Right atrium auricular region (tissue), 2 donors: ENCODE data around the gene MRPL41. TPM values are rescaled to one million over a fixed set of nuclear protein-coding genes. Genes with fewer than 3 reads are reported as not detected.
A peak's percentile ranks its signal among the peaks of the same experiment; 100 is the strongest.

ENCODE experiments used
- DNase-seq: peaks from one replicate; pipeline ENCODE4 v3.0.0-alpha.2; 2019; ENCODE audit warnings: low spot score
- H3K27ac ChIP-seq, 2 donors: fragments of 200-600 bp; sonication (generic); 1 replicate in 1 of 2; 2 replicates in 1 of 2; pipeline ENCODE4 v1.5.1; 2016 to 2019
- H3K27me3 ChIP-seq, 2 donors: fragments of 200-600 bp; sonication (generic); one replicate each; pipeline versions ENCODE4 v1.5.1 to v1.6.0; 2017 to 2019
- H3K36me3 ChIP-seq: fragments of 200-600 bp; sonication (generic); one replicate; pipeline ENCODE4 v1.5.1; 2016
- H3K4me1 ChIP-seq, 2 donors: fragments of 200-600 bp; sonication (generic); one replicate each; pipeline versions ENCODE4 v1.5.1 to v1.6.0; 2017 to 2019
- H3K4me3 ChIP-seq, 2 donors: fragments of 200-600 bp; sonication (generic); 1 replicate in 1 of 2; 2 replicates in 1 of 2; pipeline ENCODE4 v1.5.1; 2017 to 2019; ENCODE audit warnings: mild to moderate bottlenecking in 1 of 2, moderate library complexity in 1 of 2
- H3K9me3 ChIP-seq, 2 donors: fragments of 200-600 bp; sonication (generic); one replicate each; pipeline ENCODE4 v1.5.1; 2019
- total RNA-seq, 2 donors: library from RNA; depleted of rRNA; stranded (reverse); fragments of >200 nt; gene quantifications; one replicate each; pipeline ENCODE4 v1.1.0, GENCODE V29; 2016
- TF ChIP-seq, protein P1 (sequence below), 2 donors: fragments of 200-600 bp; sonication (generic); IDR thresholded peaks; one replicate each; pipeline ENCODE4 v1.5.1; 2019; ENCODE audit warnings: antibody characterized with exemption in 2 of 2

MRPL41 gene
- total RNA-seq, 2 donors from 2014 or later: 172 to 238 TPM

DNA sequence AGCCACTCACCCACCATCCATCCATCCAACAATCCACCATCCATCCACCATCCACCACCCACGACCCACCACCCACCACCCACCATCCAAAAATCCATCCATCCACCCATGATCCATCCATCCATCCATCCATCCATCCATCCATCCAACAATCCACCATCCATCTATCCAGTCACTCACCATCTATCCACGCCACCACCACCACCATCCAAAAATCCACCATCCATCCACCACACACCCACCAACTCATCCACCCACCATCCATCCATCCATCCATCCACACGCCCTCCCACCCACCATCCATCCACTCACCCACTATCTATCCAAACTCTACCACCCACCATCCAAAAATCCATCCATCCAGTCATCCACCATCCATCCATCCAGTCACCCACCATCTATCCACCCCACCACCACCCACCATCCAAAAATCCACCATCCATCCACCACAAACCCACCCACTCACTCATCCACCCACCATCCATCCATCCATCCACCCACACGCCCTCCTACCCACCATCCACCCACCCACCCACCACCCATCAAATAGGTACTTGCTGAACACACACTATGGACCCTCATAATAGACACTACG, 18.0 kb downstream of the MRPL41 start:
- H3K9me3 ChIP-seq: no peaks in the 10 kb centered on the region
- no peak overlapping the region for H3K4me3 ChIP-seq
- TF ChIP-seq, protein P1, sequence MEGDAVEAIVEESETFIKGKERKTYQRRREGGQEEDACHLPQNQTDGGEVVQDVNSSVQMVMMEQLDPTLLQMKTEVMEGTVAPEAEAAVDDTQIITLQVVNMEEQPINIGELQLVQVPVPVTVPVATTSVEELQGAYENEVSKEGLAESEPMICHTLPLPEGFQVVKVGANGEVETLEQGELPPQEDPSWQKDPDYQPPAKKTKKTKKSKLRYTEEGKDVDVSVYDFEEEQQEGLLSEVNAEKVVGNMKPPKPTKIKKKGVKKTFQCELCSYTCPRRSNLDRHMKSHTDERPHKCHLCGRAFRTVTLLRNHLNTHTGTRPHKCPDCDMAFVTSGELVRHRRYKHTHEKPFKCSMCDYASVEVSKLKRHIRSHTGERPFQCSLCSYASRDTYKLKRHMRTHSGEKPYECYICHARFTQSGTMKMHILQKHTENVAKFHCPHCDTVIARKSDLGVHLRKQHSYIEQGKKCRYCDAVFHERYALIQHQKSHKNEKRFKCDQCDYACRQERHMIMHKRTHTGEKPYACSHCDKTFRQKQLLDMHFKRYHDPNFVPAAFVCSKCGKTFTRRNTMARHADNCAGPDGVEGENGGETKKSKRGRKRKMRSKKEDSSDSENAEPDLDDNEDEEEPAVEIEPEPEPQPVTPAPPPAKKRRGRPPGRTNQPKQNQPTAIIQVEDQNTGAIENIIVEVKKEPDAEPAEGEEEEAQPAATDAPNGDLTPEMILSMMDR (IDR thresholded peaks at IDR 0.05): no peak
- no peaks in the 10 kb centered on the region for H3K27me3 ChIP-seq
- DNase-seq: no peak
- H3K4me1 ChIP-seq: peaks cover 0 to 8% of the 10 kb centered on the region in 2 donors
- H3K36me3 ChIP-seq: peaks cover 27% of the 10 kb centered on the region
- H3K27ac ChIP-seq: no peak overlapping the region

- Histone ChIP-seq H3K4me1 (peaks cover 0 to 17% of the 10 kb centered on the region in 2 donors), H3K27ac (no peak overlapping the region), H3K36me3 (peaks cover 24% of the 10 kb centered on the region), H3K27me3 (no peaks in the 10 kb centered on the region), H3K4me3 (no peak overlapping the region), H3K9me3 (no peaks in the 10 kb centered on the region)
- no peak for DNase-seq
- TF ChIP-seq, protein P1 (IDR thresholded peaks at IDR 0.05): no peak
These were observed 18.9 kb downstream of the MRPL41 start for GRCh38 chr9:137570566-137570965.

DNA sequence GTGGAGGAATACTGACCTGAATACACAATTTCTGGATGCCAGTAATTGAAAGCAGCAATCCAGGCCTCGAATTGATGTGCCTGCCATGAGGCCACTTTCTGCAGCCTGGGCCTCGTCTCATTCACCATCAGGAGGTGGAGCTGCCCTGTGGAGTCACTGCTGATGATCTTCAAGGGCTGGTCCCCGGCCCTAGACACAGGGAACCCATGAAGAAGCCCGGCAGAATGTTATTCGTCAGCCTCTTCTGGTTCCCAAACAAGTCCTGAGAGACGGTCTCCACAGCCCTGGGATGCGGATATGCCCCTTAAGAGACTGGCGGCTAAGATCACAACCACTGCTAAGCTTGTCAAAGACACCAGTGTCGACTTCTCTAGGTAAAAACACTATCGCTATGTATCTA, 22.5 kb downstream of the MRPL41 start:
- Histone ChIP-seq H3K27me3 (no peaks in the 10 kb centered on the region), H3K4me3 (no peak overlapping the region), H3K4me1 (peaks cover 0 to 47% of the 10 kb centered on the region in 2 donors), H3K36me3 (peaks cover 24% of the 10 kb centered on the region), H3K9me3 (no peaks in the 10 kb centered on the region), H3K27ac (peak overlapping the region; percentile 56 to 66)
- no peak for DNase-seq
- TF ChIP-seq, protein P1 (IDR thresholded peaks at IDR 0.05): no peak

GRCh38 chr9:137575364-137575715, 23.7 kb downstream of the MRPL41 start:
- no peaks in the 10 kb centered on the region for H3K27me3 ChIP-seq
- H3K4me1 ChIP-seq: peaks cover 0 to 54% of the 10 kb centered on the region in 2 donors
- peak overlapping the region; percentile 56 to 66 for H3K27ac ChIP-seq
- peaks cover 24% of the 10 kb centered on the region for H3K36me3 ChIP-seq
- H3K4me3 ChIP-seq: no peak overlapping the region
- DNase-seq: no peak
- H3K9me3 ChIP-seq: no peaks in the 10 kb centered on the region
- TF ChIP-seq, protein P1 (IDR thresholded peaks at IDR 0.05): no peak

DNA sequence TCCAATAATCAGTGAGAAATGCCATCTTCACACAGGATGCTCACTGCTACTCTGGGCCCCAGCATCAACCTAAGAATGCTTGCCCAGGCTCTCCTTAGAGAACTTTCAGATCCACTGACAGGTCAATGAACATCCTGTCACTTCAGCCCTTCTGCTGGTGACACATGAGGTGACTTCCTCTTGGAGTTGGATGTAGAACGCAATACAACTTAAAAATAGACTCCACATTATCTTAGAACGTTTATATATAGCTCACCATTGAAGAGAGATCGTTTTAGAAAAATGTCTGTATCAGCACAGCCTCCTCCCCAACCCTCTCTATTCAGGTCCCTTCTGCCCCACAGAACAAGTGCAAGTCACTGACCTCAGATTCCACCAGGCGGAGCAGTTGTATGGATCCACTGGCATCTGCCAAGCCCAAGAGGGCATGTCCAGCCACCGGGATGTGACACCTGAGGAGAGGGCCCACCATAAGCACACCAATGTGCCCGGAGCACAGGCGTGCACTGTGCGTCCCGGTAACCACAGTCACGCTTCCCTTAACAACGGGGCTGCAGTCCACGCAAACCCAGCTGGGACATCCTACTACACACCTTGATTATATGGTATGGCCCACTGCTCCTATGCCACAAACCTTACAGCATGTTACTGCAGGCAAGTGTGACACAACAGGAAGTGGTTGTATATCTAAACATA, 24.2 kb downstream of the MRPL41 start:
- peaks cover 0 to 54% of the 10 kb centered on the region in 2 donors for H3K4me1 ChIP-seq
- TF ChIP-seq, protein P1 (IDR thresholded peaks at IDR 0.05): no peak
- no peak for DNase-seq
- peaks cover 24% of the 10 kb centered on the region for H3K36me3 ChIP-seq
- H3K9me3 ChIP-seq: no peaks in the 10 kb centered on the region
- H3K4me3 ChIP-seq: peak overlapping the region in 1 of 2 donors; percentile 4
- no peaks in the 10 kb centered on the region for H3K27me3 ChIP-seq
- peak overlapping the region; percentile 66 to 70 for H3K27ac ChIP-seq
